Measurements from ENCODE around the gene ANKRD60. TPM values are rescaled to one million over a fixed set of nuclear protein-coding genes. Genes with fewer than 3 reads are reported as not detected.
A peak's percentile ranks its signal among the peaks of the same experiment; 100 is the strongest.

ANKRD60 gene, protein sequence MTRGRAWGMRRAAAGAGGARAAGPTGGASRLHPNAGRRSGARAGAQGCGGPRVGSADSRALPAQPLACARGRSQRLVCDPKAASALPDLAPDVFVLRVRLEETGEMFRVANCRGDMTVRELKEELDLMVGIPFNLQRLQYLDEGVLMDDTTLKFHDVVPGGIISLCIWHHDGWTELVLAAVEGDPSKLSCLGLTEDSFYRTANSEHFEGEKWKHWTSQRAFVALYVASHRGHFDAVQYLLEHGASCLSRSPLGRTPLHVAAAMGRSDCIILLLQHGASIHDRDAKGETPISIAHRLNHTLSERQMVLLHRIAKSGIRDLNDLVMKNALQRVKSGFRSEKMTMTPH
- total RNA-seq = not detected in 3 replicates

DNA sequence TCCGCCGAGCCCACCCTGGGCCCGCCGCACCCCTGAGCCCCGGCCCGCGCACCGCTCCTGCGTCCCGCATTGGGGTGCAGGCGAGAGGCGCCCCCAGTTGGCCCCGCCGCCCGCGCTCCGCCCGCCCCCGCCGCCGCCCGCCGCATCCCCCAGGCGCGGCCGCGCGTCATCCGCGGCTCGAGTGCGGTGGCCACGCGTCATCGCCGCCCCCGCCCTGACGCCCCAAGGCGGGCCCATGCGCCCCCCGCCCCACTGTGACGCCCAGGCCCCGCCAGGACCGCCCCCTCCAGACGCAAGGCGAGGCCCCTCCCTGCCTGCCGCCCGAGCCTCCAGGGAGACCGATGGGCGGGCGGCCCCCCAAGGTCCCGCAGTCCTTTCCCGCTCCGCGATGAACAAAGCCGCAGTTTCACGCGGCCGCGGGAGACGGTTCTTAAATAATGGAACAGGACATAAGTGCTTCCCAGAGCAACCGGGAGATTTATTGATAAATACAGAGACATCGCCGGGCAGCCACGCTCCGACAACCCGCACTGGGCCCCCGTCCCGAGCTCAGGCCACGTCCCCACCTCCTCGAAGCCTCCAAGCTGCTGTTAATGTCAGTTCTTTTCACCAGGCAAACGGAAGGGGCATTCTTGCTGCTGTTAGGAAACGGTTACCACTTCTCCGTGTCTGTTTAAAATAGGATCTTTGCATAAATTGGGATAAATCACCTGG, at the start of gene ANKRD60:
Gene ANKRD60 (minus strand): TSS at position 170 of the 714 bp plus-strand sequence. CDS start 0 bp downstream, at position 170.
- DNase-seq (ENCODE audit: low spot score in 2 of 2, unreplicated experiment in 2 of 2) = no peak
- no peak for TF ChIP-seq CTCF (IDR thresholded peaks at IDR 0.05; ENCODE audit: unreplicated experiment)

GRCh38 chr20:58277578-58278472, 49.4 kb upstream of the ANKRD60 start:
- no peaks in the 10 kb centered on the region for H3K27me3 Mint-ChIP-seq (ENCODE audit: low read depth)
- H3K27ac Mint-ChIP-seq = no peak overlapping the region
- no peak overlapping the region for H3K4me3 Mint-ChIP-seq
- peaks cover 5% of the 10 kb centered on the region for H3K4me1 Mint-ChIP-seq
- no peak for DNase-seq (ENCODE audit: low spot score in 2 of 2, unreplicated experiment in 2 of 2)
- peaks cover 17% of the 10 kb centered on the region for H3K9me3 Mint-ChIP-seq
- no peak for TF ChIP-seq CTCF (IDR thresholded peaks at IDR 0.05; ENCODE audit: unreplicated experiment)
- H3K36me3 Mint-ChIP-seq = peaks cover 17% of the 10 kb centered on the region

More for the DNA sequence above, at the start of gene ANKRD60:
- Mint-ChIP-seq H3K27ac (no peak within 1 kb of the TSS), H3K27me3 (ENCODE audit: low read depth) (peaks cover 78% of the 10 kb centered on the region), H3K4me1 (peaks cover 16% of the 10 kb centered on the region), H3K9me3 (peaks cover 4% of the 10 kb centered on the region), H3K4me3 (peak within 1 kb of the TSS; percentile 69), H3K36me3 (no peaks in the 10 kb centered on the region)

DNA sequence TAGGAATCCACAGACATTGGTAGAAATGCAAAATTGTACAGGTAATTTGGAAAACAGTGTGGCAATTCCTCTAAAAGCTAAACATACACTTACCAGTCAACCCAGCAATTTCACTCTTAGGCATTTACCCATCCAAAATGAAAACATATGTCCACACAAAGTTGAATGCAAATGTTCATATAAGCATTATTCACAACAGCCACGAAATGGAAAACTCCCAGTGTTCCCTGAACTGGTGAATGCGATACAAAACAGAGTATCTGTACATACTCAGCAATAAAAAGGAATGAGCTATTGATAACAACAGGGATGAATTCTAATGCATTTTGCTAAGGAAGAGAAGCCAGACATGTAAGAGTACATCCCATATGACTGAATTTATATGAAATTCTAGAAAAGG, 48.7 kb upstream of the ANKRD60 start:
- Mint-ChIP-seq H3K9me3 (peaks cover 17% of the 10 kb centered on the region), H3K27me3 (ENCODE audit: low read depth) (no peaks in the 10 kb centered on the region), H3K4me3 (no peak overlapping the region), H3K36me3 (peaks cover 17% of the 10 kb centered on the region), H3K4me1 (peaks cover 6% of the 10 kb centered on the region), H3K27ac (no peak overlapping the region)
- no peak for DNase-seq (ENCODE audit: low spot score in 2 of 2, unreplicated experiment in 2 of 2)
- no peak for TF ChIP-seq CTCF (IDR thresholded peaks at IDR 0.05; ENCODE audit: unreplicated experiment)

GRCh38 chr20:58274384-58274783, 45.9 kb upstream of the ANKRD60 start:
- Mint-ChIP-seq H3K4me1 (peaks cover 17% of the 10 kb centered on the region), H3K27me3 (ENCODE audit: low read depth) (no peaks in the 10 kb centered on the region), H3K4me3 (no peak overlapping the region), H3K27ac (no peak overlapping the region), H3K36me3 (peaks cover 21% of the 10 kb centered on the region), H3K9me3 (peaks cover 17% of the 10 kb centered on the region)
- no peak for TF ChIP-seq CTCF (IDR thresholded peaks at IDR 0.05; ENCODE audit: unreplicated experiment)
- no peak for DNase-seq (ENCODE audit: low spot score in 2 of 2, unreplicated experiment in 2 of 2)

DNA sequence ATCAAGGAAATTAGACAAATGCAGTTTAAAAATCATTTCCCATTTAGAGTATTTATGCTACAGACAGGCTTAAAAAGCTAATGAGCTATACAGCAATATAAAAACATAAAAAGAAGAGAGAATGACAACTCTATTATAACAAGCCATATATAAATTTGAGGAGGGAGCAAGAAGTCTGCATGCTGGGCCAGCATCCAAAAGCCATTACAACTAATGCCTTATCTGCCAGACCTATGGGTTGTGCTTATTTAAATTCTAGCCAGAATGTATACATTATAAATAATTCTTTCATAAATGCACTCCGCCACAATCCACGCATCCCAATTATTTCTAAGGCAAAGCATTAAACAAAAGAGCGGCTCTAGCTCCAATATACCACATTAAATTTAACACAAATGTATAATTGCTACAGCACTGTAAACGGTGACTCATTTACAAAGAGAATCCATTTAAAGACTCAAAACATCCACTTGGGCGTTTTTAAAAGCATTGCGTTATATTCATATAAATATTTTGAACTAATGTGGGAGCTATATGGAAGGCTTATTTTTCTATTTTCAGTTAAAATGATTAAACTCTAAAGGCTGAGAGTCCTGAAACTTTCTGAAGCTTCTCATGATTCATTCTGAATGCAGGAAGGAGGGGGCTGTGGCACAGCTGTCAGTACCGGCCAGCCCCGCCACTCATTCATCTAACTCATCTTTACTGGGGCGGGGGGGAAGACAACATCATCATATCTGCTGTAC, 43.3 kb upstream of the ANKRD60 start:
- H3K27ac Mint-ChIP-seq = no peak overlapping the region
- DNase-seq (ENCODE audit: low spot score in 2 of 2, unreplicated experiment in 2 of 2) = no peak
- H3K4me3 Mint-ChIP-seq = no peak overlapping the region
- H3K9me3 Mint-ChIP-seq = peaks cover 17% of the 10 kb centered on the region
- no peak for TF ChIP-seq CTCF (IDR thresholded peaks at IDR 0.05; ENCODE audit: unreplicated experiment)
- H3K27me3 Mint-ChIP-seq (ENCODE audit: low read depth) = no peaks in the 10 kb centered on the region
- H3K36me3 Mint-ChIP-seq = peaks cover 30% of the 10 kb centered on the region
- H3K4me1 Mint-ChIP-seq = peaks cover 12% of the 10 kb centered on the region

Data from mesothelial cell of epicardium (in vitro differentiated cells).